Prostate gland (tissue), 2 donors: ENCODE data around the gene SPATA2. TPM values are rescaled to one million over a fixed set of nuclear protein-coding genes. Genes with fewer than 3 reads are reported as not detected.

Experiments
- DNase-seq: peaks from one replicate; pipeline ENCODE4 v3.0.0-alpha.2; 2019; ENCODE audit warnings: low spot score
- H3K27ac ChIP-seq, 2 donors: fragments of 200-600 bp; sonication (generic); 2 replicates each; pipeline ENCODE4 v1.5.1; 2017 to 2019
- H3K27me3 ChIP-seq: fragments of 200-600 bp; sonication (generic); replicated peaks from 2 replicates; pipeline ENCODE4 v1.5.1; 2019; ENCODE audit not compliant: insufficient read depth
- H3K36me3 ChIP-seq, 2 donors: fragments of 200-600 bp; sonication (generic); 1 replicate in 1 of 2; 2 replicates in 1 of 2; pipeline versions ENCODE4 v1.5.1 to v1.8.1; 2017 to 2019
- H3K4me1 ChIP-seq: fragments of 200-600 bp; sonication (generic); replicated peaks from 2 replicates; pipeline ENCODE4 v1.5.1; 2019
- H3K4me3 ChIP-seq, 2 donors: fragments of 200-600 bp; sonication (generic); 2 replicates each; pipeline ENCODE4 v1.5.1; 2017 to 2019
- H3K9me3 ChIP-seq: fragments of 200-600 bp; sonication (generic); 2 replicates; pipeline ENCODE4 v1.5.1; 2017
- POLR2A ChIP-seq: fragments of 450-650 bp; IDR thresholded peaks from one replicate; pipeline ENCODE4 v1.6.1; 2016; ENCODE audit warnings: antibody characterized with exemption, mild to moderate bottlenecking
- POLR2AphosphoS5 ChIP-seq: sonication (generic); formaldehyde crosslinking; IDR thresholded peaks from one replicate; pipeline ENCODE4 v1.6.1; 2017; ENCODE audit warnings: antibody characterized with exemption
- WGBS: methylation state at CpG from one replicate; pipeline ENCODE4 v1.1.5; 2018; 5-methylcytosine and 5-hydroxymethylcytosine counted together
- intact Hi-C: fragments of 100-400 bp; cut with DNase I; formaldehyde crosslinking; loops from one replicate; pipeline ENCODE4 v1.14.2; 2022
- total RNA-seq, 2 donors: library from RNA; depleted of rRNA; stranded (reverse); fragments of >200 nt; gene quantifications; one replicate each; pipeline ENCODE4 v1.1.0, GENCODE V29; 2016
- TF ChIP-seq, protein P1 (sequence below), 4 experiments: fragments of 200-600 bp in 2 of 4; fragments of 450-650 bp in 2 of 4; sonication (generic) in 2 of 4; IDR thresholded peaks; 1 replicate in 3 of 4; 2 replicates in 1 of 4; pipeline ENCODE4 v1.5.1; 2016 to 2019; ENCODE audit warnings: antibody characterized with exemption in 4 of 4, mild to moderate bottlenecking in 2 of 4, moderate library complexity in 2 of 4

SPATA2 gene
- total RNA-seq, 2 donors from 2014 or later = 9.2 to 15.2 TPM

DNA sequence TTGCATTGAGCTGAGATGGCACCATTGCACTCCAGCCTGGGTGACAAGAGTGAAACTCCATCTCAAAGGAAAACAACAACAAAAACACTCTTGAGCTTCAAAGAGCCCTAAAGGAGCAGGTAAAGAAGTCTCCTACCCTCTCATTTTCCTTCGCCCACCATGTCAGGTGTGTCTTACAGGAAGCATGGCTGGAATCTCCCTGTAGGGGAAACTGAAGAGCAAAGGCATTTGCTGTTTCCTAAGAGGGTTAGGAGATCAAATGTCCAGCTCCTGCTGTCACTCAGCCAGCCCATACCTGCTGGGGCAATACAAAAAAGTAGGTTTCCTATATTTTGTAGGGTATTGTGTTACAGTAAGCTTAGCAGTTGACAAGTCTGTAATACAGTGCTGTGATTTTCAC, 43.3 kb downstream of the SPATA2 start:
- TF ChIP-seq, protein P1, sequence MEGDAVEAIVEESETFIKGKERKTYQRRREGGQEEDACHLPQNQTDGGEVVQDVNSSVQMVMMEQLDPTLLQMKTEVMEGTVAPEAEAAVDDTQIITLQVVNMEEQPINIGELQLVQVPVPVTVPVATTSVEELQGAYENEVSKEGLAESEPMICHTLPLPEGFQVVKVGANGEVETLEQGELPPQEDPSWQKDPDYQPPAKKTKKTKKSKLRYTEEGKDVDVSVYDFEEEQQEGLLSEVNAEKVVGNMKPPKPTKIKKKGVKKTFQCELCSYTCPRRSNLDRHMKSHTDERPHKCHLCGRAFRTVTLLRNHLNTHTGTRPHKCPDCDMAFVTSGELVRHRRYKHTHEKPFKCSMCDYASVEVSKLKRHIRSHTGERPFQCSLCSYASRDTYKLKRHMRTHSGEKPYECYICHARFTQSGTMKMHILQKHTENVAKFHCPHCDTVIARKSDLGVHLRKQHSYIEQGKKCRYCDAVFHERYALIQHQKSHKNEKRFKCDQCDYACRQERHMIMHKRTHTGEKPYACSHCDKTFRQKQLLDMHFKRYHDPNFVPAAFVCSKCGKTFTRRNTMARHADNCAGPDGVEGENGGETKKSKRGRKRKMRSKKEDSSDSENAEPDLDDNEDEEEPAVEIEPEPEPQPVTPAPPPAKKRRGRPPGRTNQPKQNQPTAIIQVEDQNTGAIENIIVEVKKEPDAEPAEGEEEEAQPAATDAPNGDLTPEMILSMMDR (IDR thresholded peaks at IDR 0.05) = no peak
- TF ChIP-seq POLR2AphosphoS5 = no peak
- TF ChIP-seq POLR2A = no peak
- no peaks in the 10 kb centered on the region for H3K4me1 ChIP-seq
- H3K27ac ChIP-seq = no peak overlapping the region
- H3K4me3 ChIP-seq = no peak overlapping the region
- no peak for DNase-seq
- H3K36me3 ChIP-seq = no peaks in the 10 kb centered on the region
- 96% methylated on average over 1 of the region's 1 CpG for WGBS
- no peaks in the 10 kb centered on the region for H3K9me3 ChIP-seq
- no peaks in the 10 kb centered on the region for H3K27me3 ChIP-seq
- intact Hi-C loops = no loop called here

DNA sequence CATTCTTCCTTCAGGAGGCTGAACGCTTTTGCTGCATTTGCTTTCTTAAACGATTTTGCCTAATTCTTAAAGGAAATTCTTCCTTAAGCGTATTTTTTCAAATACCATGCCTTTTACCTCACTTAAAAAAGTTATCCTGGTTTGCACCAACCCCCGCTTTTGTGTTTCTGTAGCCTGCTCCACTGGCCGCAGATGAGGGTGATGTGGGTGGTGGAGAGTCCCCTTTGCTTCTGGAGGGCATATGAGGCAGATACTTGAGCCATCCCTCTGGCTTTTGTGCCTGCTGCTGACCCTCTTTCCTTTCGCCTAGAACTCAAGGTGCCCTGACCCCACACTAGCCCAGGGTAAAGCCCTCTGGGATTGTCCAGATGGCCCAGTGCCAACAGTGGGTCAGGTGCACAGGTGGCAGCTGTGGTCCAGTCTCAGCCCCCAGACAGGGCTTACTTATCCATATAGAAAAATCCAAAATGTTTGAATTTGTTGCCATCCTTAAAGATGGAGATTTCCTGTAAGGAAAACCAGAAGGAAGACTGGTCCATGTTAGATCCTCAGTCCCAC, 43.9 kb downstream of the SPATA2 start:
- Histone ChIP-seq H3K4me1 (no peaks in the 10 kb centered on the region), H3K4me3 (no peak overlapping the region), H3K27ac (no peak overlapping the region), H3K27me3 (no peaks in the 10 kb centered on the region), H3K36me3 (no peaks in the 10 kb centered on the region), H3K9me3 (no peaks in the 10 kb centered on the region)
- 98% methylated on average over 6 of the region's 6 CpGs for WGBS
- DNase-seq = no peak
- intact Hi-C loops = no loop called here
- no peak for TF ChIP-seq POLR2AphosphoS5
- TF ChIP-seq, protein P1 (IDR thresholded peaks at IDR 0.05) = no peak
- no peak for TF ChIP-seq POLR2A

DNA sequence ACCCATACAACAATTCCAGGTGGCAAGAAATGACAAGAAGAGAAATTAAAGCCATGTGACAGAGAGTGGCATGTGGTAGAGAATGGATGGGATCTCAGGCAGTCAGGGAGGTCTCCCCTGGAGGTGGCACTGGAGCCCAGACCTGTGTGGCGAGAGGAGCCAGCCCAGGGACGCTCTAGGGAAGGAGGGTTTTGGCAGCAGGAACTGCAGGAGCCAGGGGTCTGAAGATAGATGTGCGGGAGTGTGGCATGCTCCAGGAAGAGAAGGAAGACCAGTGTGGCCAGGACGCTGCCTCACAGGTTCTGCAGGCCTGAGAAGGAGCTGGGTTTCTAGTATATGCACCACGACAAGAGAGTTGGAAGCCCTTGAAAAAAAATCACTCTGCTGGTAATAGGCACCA, 45.1 kb downstream of the SPATA2 start:
- Histone ChIP-seq H3K9me3 (no peaks in the 10 kb centered on the region), H3K27ac (no peak overlapping the region), H3K36me3 (no peaks in the 10 kb centered on the region), H3K4me1 (no peaks in the 10 kb centered on the region), H3K27me3 (no peaks in the 10 kb centered on the region), H3K4me3 (no peak overlapping the region)
- intact Hi-C loops = no loop called here
- 92% methylated on average over 5 of the region's 5 CpGs for WGBS
- DNase-seq = no peak
- no peak for TF ChIP-seq POLR2AphosphoS5
- no peak for TF ChIP-seq POLR2A
- TF ChIP-seq, protein P1 (IDR thresholded peaks at IDR 0.05) = no peak

DNA sequence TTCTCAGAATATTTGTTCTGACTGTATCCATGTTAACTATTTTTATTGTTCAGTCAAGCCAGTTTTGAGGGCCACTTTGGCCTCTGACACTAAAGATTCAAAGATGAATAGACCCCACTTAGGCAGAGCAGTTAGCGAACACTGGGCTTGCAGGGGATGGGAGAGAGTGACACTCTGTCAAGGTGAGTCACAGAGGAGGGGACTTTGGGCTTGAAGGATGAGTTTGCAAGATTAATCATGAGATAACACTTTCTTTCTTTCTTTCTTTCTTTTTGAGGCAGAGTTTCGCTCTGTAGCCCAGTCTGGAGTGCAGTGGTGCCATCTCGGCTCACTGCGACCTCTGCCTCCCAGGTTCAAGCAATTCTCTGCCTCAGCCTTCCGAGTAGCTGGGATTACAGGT, 46.4 kb downstream of the SPATA2 start:
- Histone ChIP-seq H3K36me3 (no peaks in the 10 kb centered on the region), H3K4me3 (no peak overlapping the region), H3K27ac (no peak overlapping the region), H3K4me1 (no peaks in the 10 kb centered on the region), H3K27me3 (no peaks in the 10 kb centered on the region), H3K9me3 (no peaks in the 10 kb centered on the region)
- intact Hi-C loops = no loop called here
- TF ChIP-seq POLR2AphosphoS5 (no peak), POLR2A (no peak)
- TF ChIP-seq, protein P1 (IDR thresholded peaks at IDR 0.05) = no peak
- 90% methylated on average over 5 of the region's 5 CpGs for WGBS
- DNase-seq = no peak

DNA sequence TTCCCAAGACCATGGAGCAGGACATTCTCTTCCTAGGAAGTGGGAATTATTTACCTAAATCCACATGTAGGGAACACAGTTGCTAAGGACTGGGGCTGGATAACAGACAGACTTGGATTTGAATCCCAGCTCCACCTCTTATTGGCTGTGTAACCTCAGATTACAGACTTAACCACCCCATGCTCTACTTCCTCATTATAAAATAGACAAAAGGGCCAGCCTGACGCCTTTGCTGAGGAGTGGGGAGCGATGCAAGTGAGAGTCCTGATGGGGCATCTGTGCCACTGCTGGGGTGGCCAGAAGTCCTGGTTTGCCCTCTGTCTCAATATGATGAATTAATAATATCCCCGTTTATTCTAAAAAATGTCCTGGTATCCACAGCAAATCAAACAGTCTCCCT, 46.8 kb downstream of the SPATA2 start:
- 80% methylated on average over 3 of the region's 3 CpGs for WGBS
- Histone ChIP-seq H3K27ac (no peak overlapping the region), H3K4me3 (no peak overlapping the region), H3K27me3 (no peaks in the 10 kb centered on the region), H3K9me3 (no peaks in the 10 kb centered on the region), H3K36me3 (no peaks in the 10 kb centered on the region), H3K4me1 (no peaks in the 10 kb centered on the region)
- no peak for DNase-seq
- intact Hi-C loops = no loop called here
- TF ChIP-seq POLR2A = no peak
